Measurements from ENCODE around the gene NLN.

GRCh38 chr5:65815161-65815560 lies 93.2 kb downstream of the NLN start:
- TF ChIP-seq CTCF (IDR thresholded peaks at IDR 0.05; ENCODE audit: insufficient read depth, low read length) (no peak), POLR2AphosphoS5 (IDR thresholded peaks at IDR 0.05; ENCODE audit: low read depth) (no peak), SPI1 (IDR thresholded peaks at IDR 0.05; ENCODE audit: borderline replicate concordance, low read depth) (no peak)

All from HL-60 (cell line).